Left renal cortex interstitium (tissue), 4 donors: Measurements from ENCODE around the gene CDK3. TPM values are rescaled to one million over a fixed set of nuclear protein-coding genes. Genes with fewer than 3 reads are reported as not detected.
A peak's percentile ranks its signal among the peaks of the same experiment; 100 is the strongest.

ENCODE experiments used
- DNase-seq, 4 donors: peaks; one replicate each; pipeline ENCODE4 v3.0.0-alpha.2; 2013; ENCODE audit warnings: low read depth in 4 of 4, low spot score in 2 of 4, missing footprints in 1 of 4
- polyA plus RNA-seq, 4 donors: library from polyadenylated mRNA; unstranded; fragments of 120-200 nt; gene quantifications; one replicate each; pipeline ENCODE4 v1.2.1, GENCODE V29; 2013; ENCODE audit not compliant: insufficient read length in 4 of 4

Gene CDK3
- polyA plus RNA-seq, 4 donors = 8.1 to 28.0 (median 15.3) TPM

GRCh38 chr17:76013377-76013932 is 12.8 kb downstream of the CDK3 start:
- DNase-seq = no peak

GRCh38 chr17:76014100-76014924 is 13.7 kb downstream of the CDK3 start:
- peak in 1 of 4 donors; percentile 62 for DNase-seq

GRCh38 chr17:76014925-76015261 is 14.2 kb downstream of the CDK3 start:
- no peak for DNase-seq

- DNase-seq = no peak
Observed at GRCh38 chr17:76017481-76018339, 17.1 kb downstream of the CDK3 start.

GRCh38 chr17:76018340-76018680 is 17.7 kb downstream of the CDK3 start:
- no peak for DNase-seq

GRCh38 chr17:76018801-76019200 is 18.1 kb downstream of the CDK3 start:
- no peak for DNase-seq

GRCh38 chr17:76019833-76020467 is 19.3 kb downstream of the CDK3 start:
- no peak for DNase-seq

GRCh38 chr17:76022285-76022684 is 21.6 kb downstream of the CDK3 start:
- no peak for DNase-seq

GRCh38 chr17:76022973-76023899 is 22.6 kb downstream of the CDK3 start:
- no peak for DNase-seq

- no peak for DNase-seq
Observed at GRCh38 chr17:76023900-76024237, 23.2 kb downstream of the CDK3 start.

- no peak for DNase-seq
Observed at GRCh38 chr17:76024353-76024752, 23.7 kb downstream of the CDK3 start.

GRCh38 chr17:76025294-76025693 is 24.6 kb downstream of the CDK3 start:
- no peak for DNase-seq

- no peak for DNase-seq
Observed at GRCh38 chr17:76026714-76027158, 26.1 kb downstream of the CDK3 start.

GRCh38 chr17:76027159-76027839 is 26.6 kb downstream of the CDK3 start, which contains the start of gene EVPL:
TSS of gene EVPL (minus strand) at chr17:76027306. CDS start at chr17:76027198, 108 bp downstream.
- no peak for DNase-seq

GRCh38 chr17:76032073-76032779 is 31.6 kb downstream of the CDK3 start:
- DNase-seq = no peak

GRCh38 chr17:76032780-76033108 is 32.1 kb downstream of the CDK3 start:
- DNase-seq = no peak

GRCh38 chr17:76033139-76033538 is 32.5 kb downstream of the CDK3 start:
- DNase-seq = no peak

- DNase-seq = no peak
Observed at GRCh38 chr17:76034428-76035350, 34.0 kb downstream of the CDK3 start.
